HEK293T (cell line): Measurements from ENCODE around the gene CELF2.

ENCODE experiments used
- BHLHE40 ChIP-seq: fragments of 450-650 bp; IDR thresholded peaks from 2 replicates; pipeline ENCODE4 v1.6.1; 2016; ENCODE audit warnings: mild to moderate bottlenecking, moderate library complexity, borderline replicate concordance
- CTBP1 ChIP-seq: fragments of 450-650 bp; IDR thresholded peaks from 2 replicates; pipeline ENCODE4 v1.6.1; 2016; ENCODE audit warnings: borderline replicate concordance
- FOXA1 ChIP-seq: fragments of 450-650 bp; IDR thresholded peaks from 2 replicates; pipeline ENCODE4 v1.6.1; 2016; ENCODE audit warnings: mild to moderate bottlenecking
- HDGF ChIP-seq: fragments of 450-650 bp; IDR thresholded peaks from 2 replicates; pipeline ENCODE4 v1.6.1; 2017; ENCODE audit warnings: antibody characterized with exemption, borderline replicate concordance
- NFRKB ChIP-seq: fragments of 450-650 bp; IDR thresholded peaks from 2 replicates; pipeline ENCODE4 v1.6.1; 2016; ENCODE audit warnings: mild to moderate bottlenecking, moderate library complexity
- SP1 ChIP-seq: fragments of 450-650 bp; IDR thresholded peaks from 2 replicates; pipeline ENCODE4 v1.6.1; 2017
- SUZ12 ChIP-seq: fragments of 450-650 bp; IDR thresholded peaks from 2 replicates; pipeline ENCODE4 v1.6.1; 2016; ENCODE audit warnings: mild to moderate bottlenecking
- TARDBP ChIP-seq: fragments of 450-650 bp; IDR thresholded peaks from 2 replicates; pipeline ENCODE4 v1.6.1; 2016
- TF ChIP-seq, protein P1 (sequence below): fragments of 450-650 bp; IDR thresholded peaks from 2 replicates; pipeline ENCODE4 v1.6.1; 2016

DNA sequence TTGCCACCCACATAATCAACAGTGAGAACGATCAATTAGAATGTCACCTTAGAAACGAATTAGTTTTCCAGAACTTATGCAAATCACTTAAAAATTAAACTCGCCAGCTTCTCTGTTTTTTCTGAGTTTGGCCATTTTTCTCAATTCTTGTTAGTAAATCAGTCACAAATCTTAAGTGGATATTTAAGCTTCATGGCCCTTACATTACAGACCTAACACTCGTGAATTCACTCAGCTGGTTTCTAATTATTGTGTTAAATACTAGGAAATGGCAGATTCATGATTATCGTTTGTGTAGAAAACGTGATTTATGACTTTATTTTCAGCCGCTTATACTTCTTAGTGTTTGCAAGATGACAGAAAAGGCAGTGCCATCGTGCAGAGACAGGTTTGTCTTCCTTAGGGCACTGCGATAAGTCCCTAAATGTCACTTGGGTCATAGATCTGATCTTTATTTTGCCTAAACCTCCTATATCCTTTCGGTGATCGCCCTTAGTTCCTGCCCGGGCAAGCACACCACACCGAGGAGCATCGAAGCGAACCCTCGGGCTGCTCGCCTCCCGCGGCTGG, 587 bp upstream of the CELF2 start:
- TF ChIP-seq SP1: no peak
- no peak for TF ChIP-seq HDGF
- TF ChIP-seq, protein P1, sequence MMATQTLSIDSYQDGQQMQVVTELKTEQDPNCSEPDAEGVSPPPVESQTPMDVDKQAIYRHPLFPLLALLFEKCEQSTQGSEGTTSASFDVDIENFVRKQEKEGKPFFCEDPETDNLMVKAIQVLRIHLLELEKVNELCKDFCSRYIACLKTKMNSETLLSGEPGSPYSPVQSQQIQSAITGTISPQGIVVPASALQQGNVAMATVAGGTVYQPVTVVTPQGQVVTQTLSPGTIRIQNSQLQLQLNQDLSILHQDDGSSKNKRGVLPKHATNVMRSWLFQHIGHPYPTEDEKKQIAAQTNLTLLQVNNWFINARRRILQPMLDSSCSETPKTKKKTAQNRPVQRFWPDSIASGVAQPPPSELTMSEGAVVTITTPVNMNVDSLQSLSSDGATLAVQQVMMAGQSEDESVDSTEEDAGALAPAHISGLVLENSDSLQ: peak; percentile 43
- no peak for TF ChIP-seq SUZ12
- no peak for TF ChIP-seq BHLHE40
- no peak for TF ChIP-seq FOXA1
- no peak for TF ChIP-seq NFRKB
- no peak for TF ChIP-seq CTBP1
- no peak for TF ChIP-seq TARDBP
